ENCODE data around the gene PDLIM4. TPM values are rescaled to one million over a fixed set of nuclear protein-coding genes. Genes with fewer than 3 reads are reported as not detected.

PDLIM4 gene
- polyA plus RNA-seq, 2 of the 4 experiments (the other 2 are of a cell fraction): 0.09 TPM; not detected in 1

DNA sequence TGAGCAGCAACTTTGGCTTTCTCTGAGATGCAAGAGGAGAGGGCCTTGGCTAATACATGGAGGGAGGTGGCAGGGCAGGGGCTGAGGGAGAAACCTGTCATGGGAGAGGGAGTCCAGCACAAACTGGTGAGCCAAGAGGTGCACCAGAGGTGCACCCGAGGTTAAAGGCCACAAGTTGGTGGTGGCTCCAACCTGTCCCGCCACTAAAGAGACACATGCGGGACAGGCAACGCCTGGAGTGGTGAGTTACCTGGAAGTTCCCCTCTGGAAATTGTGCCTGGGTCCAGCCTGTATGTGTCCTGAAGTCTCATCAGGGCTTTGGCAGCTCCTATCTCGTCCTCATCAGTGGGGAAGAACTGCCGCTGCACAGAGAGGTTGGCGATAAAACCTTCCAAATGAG lies 43.8 kb upstream of the PDLIM4 start:
- Histone ChIP-seq H3K4me3 (no peak overlapping the region), H3K27ac (no peak overlapping the region), H3K4me2 (no peak overlapping the region), H3K9me3 (no peaks in the 10 kb centered on the region), H3K4me1 (peaks cover 11% of the 10 kb centered on the region; the same call in 2 of the 3 replicates)
- DNase-seq (ENCODE audit: low read depth in 1 of 2, low spot score in 1 of 2) (no peak), FAIRE-seq (no peak), ATAC-seq (no peak)
- POLR2A ChIA-PET: no interaction called here
- TF ChIP-seq ESRRA (IDR thresholded peaks at IDR 0.05; ENCODE audit: borderline replicate concordance, low read length) (no peak), SREBF2 (IDR thresholded peaks at IDR 0.05) (no peak), TP53 (CRISPR knock-in tag; IDR thresholded peaks at IDR 0.05) (no peak), RARB (CRISPR knock-in tag; IDR thresholded peaks at IDR 0.05) (no peak), JUN (IDR thresholded peaks at IDR 0.05) (no peak), MAZ (IDR thresholded peaks at IDR 0.05; ENCODE audit: borderline replicate concordance, low read depth, low read length) (no peak), HDAC2 (IDR thresholded peaks at IDR 0.05) (no peak), HOXB5 (CRISPR knock-in tag; IDR thresholded peaks at IDR 0.05) (no peak)
- TF ChIP-seq, protein P1, sequence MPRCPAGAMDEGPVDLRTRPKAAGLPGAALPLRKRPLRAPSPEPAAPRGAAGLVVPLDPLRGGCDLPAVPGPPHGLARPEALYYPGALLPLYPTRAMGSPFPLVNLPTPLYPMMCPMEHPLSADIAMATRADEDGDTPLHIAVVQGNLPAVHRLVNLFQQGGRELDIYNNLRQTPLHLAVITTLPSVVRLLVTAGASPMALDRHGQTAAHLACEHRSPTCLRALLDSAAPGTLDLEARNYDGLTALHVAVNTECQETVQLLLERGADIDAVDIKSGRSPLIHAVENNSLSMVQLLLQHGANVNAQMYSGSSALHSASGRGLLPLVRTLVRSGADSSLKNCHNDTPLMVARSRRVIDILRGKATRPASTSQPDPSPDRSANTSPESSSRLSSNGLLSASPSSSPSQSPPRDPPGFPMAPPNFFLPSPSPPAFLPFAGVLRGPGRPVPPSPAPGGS (IDR thresholded peaks at IDR 0.05): no peak
- CTCF ChIA-PET: no interaction called here
- 92% methylated on average over 7 of the region's 7 CpGs for WGBS (ENCODE audit: missing lambda C conversion rate)

DNA sequence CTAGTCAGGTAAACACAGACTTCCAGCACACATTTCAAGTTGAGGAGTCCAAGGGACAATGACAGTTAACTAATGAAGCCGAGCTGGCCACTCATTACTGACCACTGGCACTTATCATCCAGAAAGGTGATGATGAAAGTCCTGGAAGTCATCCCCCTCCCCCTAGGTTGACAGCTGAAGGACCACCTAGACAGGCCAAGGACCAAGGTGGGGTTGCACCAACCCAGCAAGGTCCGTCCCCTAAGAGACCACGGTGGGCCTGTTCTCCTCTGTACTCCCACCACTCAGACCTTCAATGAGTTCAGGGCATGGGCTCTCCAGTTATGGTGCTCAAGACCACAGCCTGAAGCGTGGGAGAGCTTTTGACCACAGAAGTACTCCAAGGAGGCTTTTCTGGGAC lies 43.0 kb upstream of the PDLIM4 start:
- no peak overlapping the region for H3K4me3 ChIP-seq
- H3K27ac ChIP-seq: peak overlapping the region; percentile 62 to 64; a peak in 2 of 6 replicates
- CTCF ChIA-PET: interaction anchor here (0.9 to 1.9 kb wide), 3 partner anchors 8 to 24 kb away, joined by 4 to 9 read pairs (median 5); no protein-coding TSS in a partner anchor
- 81% methylated on average over 4 of the region's 4 CpGs for WGBS (ENCODE audit: missing lambda C conversion rate)
- DNase-seq (ENCODE audit: low read depth in 1 of 2, low spot score in 1 of 2): no peak
- TF ChIP-seq ZFP36 (IDR thresholded peaks at IDR 0.05; ENCODE audit: borderline replicate concordance, partially characterized antibody): no peak
- TF ChIP-seq TFCP2L1 (CRISPR knock-in tag; IDR thresholded peaks at IDR 0.05): no peak
- no peak for TF ChIP-seq CHD4 (IDR thresholded peaks at IDR 0.05; ENCODE audit: borderline replicate concordance)
- TF ChIP-seq, protein P2, sequence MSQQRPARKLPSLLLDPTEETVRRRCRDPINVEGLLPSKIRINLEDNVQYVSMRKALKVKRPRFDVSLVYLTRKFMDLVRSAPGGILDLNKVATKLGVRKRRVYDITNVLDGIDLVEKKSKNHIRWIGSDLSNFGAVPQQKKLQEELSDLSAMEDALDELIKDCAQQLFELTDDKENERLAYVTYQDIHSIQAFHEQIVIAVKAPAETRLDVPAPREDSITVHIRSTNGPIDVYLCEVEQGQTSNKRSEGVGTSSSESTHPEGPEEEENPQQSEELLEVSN (IDR thresholded peaks at IDR 0.05; ENCODE audit: borderline replicate concordance, low read depth): no peak
- TF ChIP-seq, protein P3, sequence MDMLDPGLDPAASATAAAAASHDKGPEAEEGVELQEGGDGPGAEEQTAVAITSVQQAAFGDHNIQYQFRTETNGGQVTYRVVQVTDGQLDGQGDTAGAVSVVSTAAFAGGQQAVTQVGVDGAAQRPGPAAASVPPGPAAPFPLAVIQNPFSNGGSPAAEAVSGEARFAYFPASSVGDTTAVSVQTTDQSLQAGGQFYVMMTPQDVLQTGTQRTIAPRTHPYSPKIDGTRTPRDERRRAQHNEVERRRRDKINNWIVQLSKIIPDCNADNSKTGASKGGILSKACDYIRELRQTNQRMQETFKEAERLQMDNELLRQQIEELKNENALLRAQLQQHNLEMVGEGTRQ (IDR thresholded peaks at IDR 0.05): no peak
- TF ChIP-seq HOXB13 (CRISPR knock-in tag; IDR thresholded peaks at IDR 0.05; ENCODE audit: low read depth): no peak
- TF ChIP-seq, protein P4, sequence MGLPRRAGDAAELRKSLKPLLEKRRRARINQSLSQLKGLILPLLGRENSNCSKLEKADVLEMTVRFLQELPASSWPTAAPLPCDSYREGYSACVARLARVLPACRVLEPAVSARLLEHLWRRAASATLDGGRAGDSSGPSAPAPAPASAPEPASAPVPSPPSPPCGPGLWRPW (IDR thresholded peaks at IDR 0.05): no peak
- TF ChIP-seq NFE2L2 (conservative IDR thresholded peaks at IDR 0.05; ENCODE audit: low read length): no peak
- no peak for TF ChIP-seq POLR2AphosphoS2 (conservative IDR thresholded peaks at IDR 0.05; ENCODE audit: low read length)
- TF ChIP-seq HEYL (CRISPR knock-in tag; IDR thresholded peaks at IDR 0.05): no peak
- TF ChIP-seq, protein P5, sequence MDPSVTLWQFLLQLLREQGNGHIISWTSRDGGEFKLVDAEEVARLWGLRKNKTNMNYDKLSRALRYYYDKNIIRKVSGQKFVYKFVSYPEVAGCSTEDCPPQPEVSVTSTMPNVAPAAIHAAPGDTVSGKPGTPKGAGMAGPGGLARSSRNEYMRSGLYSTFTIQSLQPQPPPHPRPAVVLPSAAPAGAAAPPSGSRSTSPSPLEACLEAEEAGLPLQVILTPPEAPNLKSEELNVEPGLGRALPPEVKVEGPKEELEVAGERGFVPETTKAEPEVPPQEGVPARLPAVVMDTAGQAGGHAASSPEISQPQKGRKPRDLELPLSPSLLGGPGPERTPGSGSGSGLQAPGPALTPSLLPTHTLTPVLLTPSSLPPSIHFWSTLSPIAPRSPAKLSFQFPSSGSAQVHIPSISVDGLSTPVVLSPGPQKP (IDR thresholded peaks at IDR 0.05; ENCODE audit: low read depth, low read length): no peak
- no peak for TF ChIP-seq EP300 (IDR thresholded peaks at IDR 0.05)
- no peak for TF ChIP-seq EHMT2 (IDR thresholded peaks at IDR 0.05; ENCODE audit: low read depth)
- no peak for TF ChIP-seq CHD2 (IDR thresholded peaks at IDR 0.05; ENCODE audit: low read length, partially characterized antibody)
- no peak for TF ChIP-seq RCOR1 (IDR thresholded peaks at IDR 0.05; ENCODE audit: low read depth, low read length)
- H3K9me3 ChIP-seq: no peaks in the 10 kb centered on the region
- peaks cover 11% of the 10 kb centered on the region; the same call in 2 of the 3 replicates for H3K4me1 ChIP-seq
- no peak for FAIRE-seq
- no peak for ATAC-seq
- POLR2A ChIA-PET: interaction anchor here (0.9 kb wide), 1 partner anchor 13 kb away, joined by 3 read pairs; the partner anchor contains the start of gene P4HA2
- H3K4me2 ChIP-seq: no peak overlapping the region

Measured in A549 (cell line).